Ectodermal cell (in vitro differentiated cells): ENCODE measurements around the gene FIG4.
"Not testable (repeated sequence)": the region's sequence is repeated elsewhere in the genome, so short reads cannot be mapped to it uniquely, and the experiment has no call there.

Experiments used
- H3K27ac ChIP-seq: 2 replicates; pipeline ENCODE4 v1.7.0; 2013; ENCODE audit warnings: mild to moderate bottlenecking, low read depth, low read length; ENCODE audit not compliant: insufficient read depth, poor library complexity, severe bottlenecking
- H3K27me3 ChIP-seq: 2 replicates; pipeline ENCODE4 v1.7.0; 2013; ENCODE audit warnings: mild to moderate bottlenecking, low read length; ENCODE audit not compliant: insufficient read depth, control insufficient read depth, poor library complexity, severe bottlenecking
- H3K36me3 ChIP-seq: one replicate; pipeline ENCODE4 v1.7.0; 2013; ENCODE audit warnings: low read length; ENCODE audit not compliant: control insufficient read depth, insufficient read depth
- H3K4me1 ChIP-seq: one replicate; pipeline ENCODE4 v1.7.0; 2013; ENCODE audit warnings: low read length; ENCODE audit not compliant: control insufficient read depth, insufficient read depth
- H3K4me3 ChIP-seq: 2 replicates; pipeline ENCODE4 v1.7.0; 2013; ENCODE audit warnings: low read depth, low read length, control low read depth; ENCODE audit not compliant: insufficient read depth
- H3K9me3 ChIP-seq: 2 replicates; pipeline ENCODE4 v1.7.0; 2013; ENCODE audit warnings: mild to moderate bottlenecking, low read length, moderate library complexity; ENCODE audit not compliant: control insufficient read depth
- WGBS, 2 experiments: methylation state at CpG; one replicate each; pipeline ENCODE4 v1.1.7; 2013; ENCODE audit warnings: missing lambda C conversion rate in 2 of 2; 5-methylcytosine and 5-hydroxymethylcytosine counted together

Gene FIG4

DNA sequence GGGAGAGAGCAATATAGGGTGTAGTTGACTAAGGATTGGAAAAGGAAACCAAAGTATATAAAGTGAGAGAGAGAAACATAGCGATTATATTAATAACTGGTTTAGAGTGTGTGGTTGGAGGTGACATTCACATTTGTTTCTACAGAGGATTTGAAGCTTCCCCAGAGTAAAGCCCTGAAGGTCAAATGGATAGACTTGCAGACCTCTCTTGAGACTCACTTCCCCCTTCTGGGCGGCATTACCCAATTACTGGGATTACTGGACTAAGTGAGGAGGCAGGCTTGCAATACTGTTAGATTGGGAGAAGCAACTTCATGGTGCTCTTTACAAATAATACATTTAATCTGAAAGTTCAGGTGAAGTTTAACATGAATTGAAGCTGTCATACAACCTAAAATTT lies 10.7 kb downstream of the FIG4 start:
- WGBS, 2 experiments = 84 to 92% methylated on average over 2 of the region's 2 CpGs
- H3K9me3 ChIP-seq = no peaks in the 10 kb centered on the region
- no peaks in the 10 kb centered on the region for H3K36me3 ChIP-seq
- H3K27ac ChIP-seq = no peak overlapping the region
- H3K27me3 ChIP-seq = no peaks in the 10 kb centered on the region
- H3K4me3 ChIP-seq = no peak overlapping the region
- H3K4me1 ChIP-seq = no peaks in the 10 kb centered on the region

DNA sequence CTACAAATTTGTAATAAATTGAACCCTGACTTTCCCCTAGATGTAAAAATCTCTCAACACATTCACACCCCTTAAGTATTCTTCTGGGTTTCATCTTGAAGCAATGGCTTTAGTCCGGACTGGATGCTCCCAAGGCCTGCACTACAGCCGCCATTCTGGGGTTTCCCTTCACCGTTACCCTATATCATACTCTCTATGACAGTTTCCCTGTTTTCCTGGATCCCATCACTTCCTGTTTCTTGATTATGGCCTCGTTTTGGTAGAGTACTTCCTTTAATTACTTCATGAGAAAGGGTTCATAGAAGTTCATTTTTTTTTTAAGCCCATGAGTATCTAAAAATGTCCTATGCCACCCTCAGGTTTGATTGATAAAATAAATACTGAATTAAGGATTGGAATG lies 11.7 kb downstream of the FIG4 start:
- Histone ChIP-seq H3K27me3 (no peaks in the 10 kb centered on the region), H3K27ac (no peak overlapping the region), H3K4me3 (no peak overlapping the region), H3K36me3 (no peaks in the 10 kb centered on the region), H3K4me1 (no peaks in the 10 kb centered on the region), H3K9me3 (no peaks in the 10 kb centered on the region)
- WGBS, 2 experiments = 92 to 96% methylated on average over 3 to 4 of the region's 4 CpGs

DNA sequence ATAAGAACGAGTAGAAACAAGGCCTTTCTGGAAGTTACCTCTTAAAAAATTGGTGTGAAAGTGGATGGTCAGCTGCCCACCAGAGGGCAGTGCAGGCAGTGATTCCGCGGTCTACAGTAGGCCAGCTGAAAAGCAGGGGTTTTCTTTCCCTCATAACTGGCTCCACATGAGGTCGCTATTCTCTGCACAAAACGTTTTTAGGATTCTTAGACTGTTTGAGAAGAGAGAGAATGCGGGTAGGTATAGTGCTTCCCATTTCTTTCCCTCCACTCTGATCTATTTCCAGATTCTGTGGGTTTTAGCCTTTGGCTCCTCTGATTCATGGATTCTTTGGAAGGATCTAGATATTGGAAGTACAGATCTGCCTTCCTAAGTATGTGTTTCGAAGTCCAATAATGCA lies 14.2 kb downstream of the FIG4 start:
- Histone ChIP-seq H3K27me3 (no peaks in the 10 kb centered on the region), H3K9me3 (no peaks in the 10 kb centered on the region), H3K4me1 (no peaks in the 10 kb centered on the region), H3K4me3 (no peak overlapping the region), H3K36me3 (no peaks in the 10 kb centered on the region), H3K27ac (no peak overlapping the region)
- WGBS, 2 experiments = 25 to 28% methylated on average over 7 of the region's 7 CpGs

DNA sequence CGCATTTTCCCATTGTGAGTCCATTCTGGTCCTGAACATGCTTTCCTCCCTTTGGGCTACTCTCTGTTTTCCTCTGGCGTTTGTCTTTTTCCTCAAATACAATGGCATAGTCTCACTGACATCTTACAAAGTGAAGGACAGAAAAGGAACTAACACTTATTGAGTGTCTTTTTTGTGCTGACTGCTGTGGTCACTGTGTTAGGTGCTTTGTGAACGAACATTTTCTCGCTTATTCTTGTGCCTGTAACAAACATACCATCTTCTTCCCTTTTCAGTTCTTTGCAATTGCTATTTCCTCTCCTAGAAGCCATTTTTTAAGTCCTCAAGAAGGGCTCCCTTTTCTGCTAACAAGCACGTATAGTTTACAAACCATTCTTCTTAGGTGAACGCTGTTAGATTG lies 15.4 kb downstream of the FIG4 start:
- WGBS, 2 experiments = 92 to 94% methylated on average over 6 of the region's 6 CpGs
- Histone ChIP-seq H3K9me3 (no peaks in the 10 kb centered on the region), H3K4me1 (no peaks in the 10 kb centered on the region), H3K27ac (no peak overlapping the region), H3K4me3 (no peak overlapping the region), H3K36me3 (no peaks in the 10 kb centered on the region), H3K27me3 (no peaks in the 10 kb centered on the region)

DNA sequence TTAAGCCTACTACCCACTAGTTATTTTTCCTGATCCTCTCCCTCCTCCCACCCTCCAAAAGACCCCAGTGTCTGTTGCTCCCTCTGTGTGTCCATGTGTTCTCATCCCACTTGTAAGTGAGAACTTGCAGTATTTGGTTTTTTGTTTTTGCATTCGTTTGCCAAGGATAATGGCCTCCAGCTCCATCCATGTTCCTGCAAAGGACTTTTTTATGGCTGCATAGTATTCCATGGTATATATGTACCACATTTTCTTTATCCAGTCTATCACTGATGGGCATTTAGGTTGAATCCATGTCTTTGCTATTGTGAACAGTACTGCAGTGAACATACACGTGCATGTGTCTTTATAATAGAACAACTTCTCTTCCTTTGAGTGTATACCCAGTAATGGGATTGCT lies 17.0 kb downstream of the FIG4 start:
- H3K27ac ChIP-seq, H3K9me3 ChIP-seq, H3K4me1 ChIP-seq, H3K36me3 ChIP-seq, H3K4me3 ChIP-seq, H3K27me3 ChIP-seq: not testable (repeated sequence)
- WGBS, 2 experiments = 95% methylated on average over 2 of the region's 2 CpGs

DNA sequence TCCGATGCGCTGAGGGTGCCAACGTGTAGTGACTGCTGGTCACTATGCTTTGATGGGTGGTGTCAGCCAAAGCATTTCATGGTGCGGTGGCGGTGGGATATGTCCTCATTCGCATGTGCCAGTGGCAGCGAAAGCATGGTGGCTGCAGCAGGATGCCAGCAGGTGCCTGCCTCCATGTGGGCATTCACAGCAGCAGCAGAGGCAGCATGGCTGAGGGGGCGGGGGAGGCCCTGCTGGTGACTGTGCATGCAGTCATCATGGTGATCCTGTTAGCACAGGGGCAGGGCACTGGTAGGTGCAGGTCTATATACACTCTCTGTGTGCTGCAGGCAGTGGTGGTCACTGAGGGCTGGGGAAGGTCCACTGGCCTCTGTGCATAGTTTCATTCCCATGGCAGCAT lies 22.0 kb downstream of the FIG4 start:
- Histone ChIP-seq H3K27me3 (no peaks in the 10 kb centered on the region), H3K4me3 (no peak overlapping the region), H3K27ac (no peak overlapping the region), H3K4me1 (no peaks in the 10 kb centered on the region), H3K9me3 (no peaks in the 10 kb centered on the region), H3K36me3 (no peaks in the 10 kb centered on the region)
- WGBS, 2 experiments = 94 to 98% methylated on average over 8 of the region's 8 CpGs

DNA sequence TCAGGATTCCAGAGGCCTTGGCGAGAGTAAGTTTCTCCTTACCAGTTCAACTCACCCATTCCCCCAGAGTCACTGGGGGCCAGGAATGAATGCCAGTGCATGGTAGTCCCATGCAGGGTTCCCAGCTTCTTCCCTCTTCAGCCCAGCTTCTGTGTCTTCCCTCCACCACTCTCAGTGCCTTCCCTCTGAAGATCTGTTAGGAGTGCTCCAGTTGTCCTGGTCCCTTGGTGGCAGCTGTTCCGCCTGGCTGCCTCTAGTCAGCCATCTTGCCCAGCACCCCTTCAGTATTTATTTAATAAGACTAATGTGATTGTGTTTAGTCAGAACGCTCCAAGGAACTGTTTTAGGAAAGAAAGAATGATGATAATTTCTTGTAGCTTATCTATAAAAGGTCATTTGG lies 23.1 kb downstream of the FIG4 start:
- no peaks in the 10 kb centered on the region for H3K36me3 ChIP-seq
- WGBS, 2 experiments = 95 to 96% methylated on average over 1 to 3 of the region's 3 CpGs

DNA sequence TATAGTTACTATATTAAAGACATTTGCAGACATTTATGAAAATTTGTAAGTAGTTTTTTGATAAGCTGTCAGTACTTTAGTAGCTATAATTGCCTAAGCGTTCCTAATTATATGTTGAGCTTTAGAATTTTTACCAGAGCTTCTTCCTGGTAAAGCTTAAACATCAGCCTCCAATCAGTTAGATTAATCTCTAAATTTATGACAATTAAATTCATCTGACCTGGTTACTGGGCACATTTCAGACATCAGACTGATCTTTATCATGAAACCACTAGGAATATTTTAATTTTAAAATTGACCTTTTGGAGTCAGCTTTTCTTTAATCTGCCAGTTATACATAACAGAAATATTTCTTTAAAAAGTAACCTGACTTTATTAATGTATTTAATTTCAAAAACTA lies 23.5 kb downstream of the FIG4 start:
- Histone ChIP-seq H3K4me1 (no peaks in the 10 kb centered on the region), H3K27ac (no peak overlapping the region), H3K36me3 (no peaks in the 10 kb centered on the region), H3K9me3 (no peaks in the 10 kb centered on the region), H3K27me3 (no peaks in the 10 kb centered on the region), H3K4me3 (no peak overlapping the region)
- 94% methylated on average over 1 of the region's 1 CpG; no CpG with 5 or more reads in 1 of the 2 experiments for WGBS, 2 experiments

More for the DNA sequence above, 23.1 kb downstream of the FIG4 start:
- no peak overlapping the region for H3K4me3 ChIP-seq
- H3K4me1 ChIP-seq = no peaks in the 10 kb centered on the region
- no peaks in the 10 kb centered on the region for H3K27me3 ChIP-seq
- no peak overlapping the region for H3K27ac ChIP-seq
- no peaks in the 10 kb centered on the region for H3K9me3 ChIP-seq

DNA sequence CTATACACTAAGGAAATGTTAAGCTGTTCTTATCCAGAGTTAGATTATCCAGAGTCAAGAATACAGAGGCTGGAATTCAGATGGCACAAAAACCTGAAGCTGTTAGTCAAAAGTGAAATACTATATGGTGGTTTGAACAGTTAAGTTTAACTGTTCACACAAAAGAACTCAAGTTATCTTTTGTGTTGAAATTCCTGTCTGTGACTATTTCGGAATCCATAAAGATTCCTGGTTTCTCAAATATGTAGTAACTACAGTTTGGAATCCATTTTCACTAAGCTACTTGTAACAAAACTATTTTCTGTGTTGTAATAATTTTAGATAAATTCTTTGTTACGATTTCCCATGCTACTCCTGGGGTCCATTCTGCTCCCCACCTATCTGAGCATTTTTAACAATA lies 24.5 kb downstream of the FIG4 start:
- H3K27me3 ChIP-seq = no peaks in the 10 kb centered on the region
- WGBS, 2 experiments = no CpG with 5 or more reads among the region's 2 CpGs
- no peaks in the 10 kb centered on the region for H3K4me1 ChIP-seq
- no peaks in the 10 kb centered on the region for H3K9me3 ChIP-seq
- H3K36me3 ChIP-seq = no peaks in the 10 kb centered on the region
- no peak overlapping the region for H3K27ac ChIP-seq
- H3K4me3 ChIP-seq = no peak overlapping the region

DNA sequence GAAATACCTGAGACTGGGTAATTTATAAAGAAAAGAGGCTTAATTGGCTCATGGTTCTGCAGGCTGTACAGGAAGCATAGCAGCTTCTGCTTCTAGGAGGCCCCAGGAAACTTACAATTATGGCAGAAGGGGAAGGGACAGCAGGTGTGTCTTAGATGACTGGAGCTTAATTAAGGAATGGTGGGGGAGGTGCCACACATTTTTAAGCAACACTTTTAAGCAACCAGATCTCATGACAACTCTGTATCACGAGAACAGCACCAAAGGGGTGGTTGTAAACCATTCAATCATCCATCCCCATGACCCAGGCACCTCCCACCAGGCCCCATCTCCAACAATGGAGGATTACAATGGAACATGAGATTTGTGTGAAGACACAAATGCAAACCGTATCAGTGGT lies 26.9 kb downstream of the FIG4 start:
- Histone ChIP-seq H3K36me3 (no peaks in the 10 kb centered on the region), H3K4me3 (no peak overlapping the region), H3K4me1 (no peaks in the 10 kb centered on the region), H3K9me3 (no peaks in the 10 kb centered on the region), H3K27ac (no peak overlapping the region), H3K27me3 (no peaks in the 10 kb centered on the region)
- 64 to 92% methylated on average over 1 of the region's 2 CpGs for whole genome bisulfite sequencing, 2 experiments

DNA sequence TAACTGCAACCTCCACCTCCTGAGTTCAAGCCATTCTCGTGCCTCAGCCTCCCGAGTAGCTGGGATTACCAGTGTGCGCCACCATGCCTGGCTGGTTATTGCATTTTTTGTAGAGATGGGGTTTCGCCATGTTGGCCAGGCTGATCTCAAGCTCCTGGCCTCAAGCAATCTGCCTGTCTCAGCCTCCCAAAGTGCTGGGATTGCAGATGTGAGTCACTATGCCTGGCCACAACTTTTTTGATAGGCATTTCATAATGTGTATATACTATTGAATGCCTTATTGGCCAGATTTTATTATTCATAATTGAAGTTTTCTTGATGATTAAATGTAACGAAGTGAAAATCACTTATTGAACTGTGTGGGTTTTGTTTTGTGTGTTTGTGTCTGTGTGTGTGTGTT lies 27.9 kb downstream of the FIG4 start:
- WGBS, 2 experiments = 95 to 97% methylated on average over 5 of the region's 5 CpGs
- H3K4me1 ChIP-seq = no peaks in the 10 kb centered on the region
- H3K27ac ChIP-seq = no peak overlapping the region
- no peaks in the 10 kb centered on the region for H3K9me3 ChIP-seq
- no peak overlapping the region for H3K4me3 ChIP-seq
- no peaks in the 10 kb centered on the region for H3K36me3 ChIP-seq
- no peaks in the 10 kb centered on the region for H3K27me3 ChIP-seq
